Epithelial cell of prostate (primary cell): ENCODE results near the gene CYP3A5.
"Not testable (repeated sequence)": the region's sequence is repeated elsewhere in the genome, so short reads cannot be mapped to it uniquely, and the experiment has no call there.

Experiments used
- DNase-seq: peaks from one replicate; pipeline ENCODE4 v3.0.0-alpha.2; 2011; ENCODE audit warnings: low read depth, low spot score
- H3K27ac ChIP-seq: fragments of 450-650 bp; 2 replicates; pipeline ENCODE4 v1.5.1; 2017; ENCODE audit warnings: mild to moderate bottlenecking

Gene CYP3A5

GRCh38 chr7:99644431-99644830 lies 35.4 kb downstream of the CYP3A5 start:
- H3K27ac ChIP-seq = no peak overlapping the region
- DNase-seq = no peak

GRCh38 chr7:99643464-99643863 lies 36.3 kb downstream of the CYP3A5 start:
- DNase-seq = no peak
- no peak overlapping the region for H3K27ac ChIP-seq

- H3K27ac ChIP-seq = no peak overlapping the region
- DNase-seq = no peak
These were observed 37.8 kb downstream of the CYP3A5 start for GRCh38 chr7:99642027-99642426.

- no peak overlapping the region for H3K27ac ChIP-seq
- DNase-seq = no peak
These were observed 40.5 kb downstream of the CYP3A5 start for GRCh38 chr7:99639267-99639666.

GRCh38 chr7:99638731-99639130 lies 41.1 kb downstream of the CYP3A5 start:
- no peak for DNase-seq
- no peak overlapping the region for H3K27ac ChIP-seq

- not testable (repeated sequence) for DNase-seq, H3K27ac ChIP-seq
These were observed 42.4 kb downstream of the CYP3A5 start for GRCh38 chr7:99637414-99637813.

- DNase-seq = peak; percentile 60
- H3K27ac ChIP-seq = peak overlapping the region; percentile 24
These were observed 48.3 kb downstream of the CYP3A5 start for GRCh38 chr7:99631295-99632109.

GRCh38 chr7:99629643-99630042 lies 50.2 kb downstream of the CYP3A5 start:
- H3K27ac ChIP-seq = no peak overlapping the region
- no peak for DNase-seq

- no peak for DNase-seq
- no peak overlapping the region for H3K27ac ChIP-seq
These were observed 51.0 kb downstream of the CYP3A5 start for GRCh38 chr7:99628471-99629465.

- DNase-seq = no peak
- no peak overlapping the region for H3K27ac ChIP-seq
These were observed 52.3 kb downstream of the CYP3A5 start for GRCh38 chr7:99627513-99627912.

GRCh38 chr7:99626661-99627060 lies 53.1 kb downstream of the CYP3A5 start:
- DNase-seq = no peak
- H3K27ac ChIP-seq = no peak overlapping the region

- H3K27ac ChIP-seq = no peak overlapping the region
- no peak for DNase-seq
These were observed 53.8 kb downstream of the CYP3A5 start for GRCh38 chr7:99625961-99626360.

GRCh38 chr7:99625321-99625720 lies 54.5 kb downstream of the CYP3A5 start:
- no peak for DNase-seq
- H3K27ac ChIP-seq = no peak overlapping the region

- DNase-seq = no peak
- H3K27ac ChIP-seq = no peak overlapping the region
These were observed 55.3 kb downstream of the CYP3A5 start for GRCh38 chr7:99624484-99624883.

GRCh38 chr7:99623702-99624447 lies 55.9 kb downstream of the CYP3A5 start:
- H3K27ac ChIP-seq = peak overlapping the region; percentile 59
- no peak for DNase-seq

GRCh38 chr7:99623091-99623693 lies 56.6 kb downstream of the CYP3A5 start:
- H3K27ac ChIP-seq = peak overlapping the region; percentile 59
- no peak for DNase-seq

- H3K27ac ChIP-seq = peak overlapping the region; percentile 59
- no peak for DNase-seq
These were observed 57.2 kb downstream of the CYP3A5 start for GRCh38 chr7:99622596-99622995.

GRCh38 chr7:99621271-99621670 lies 58.5 kb downstream of the CYP3A5 start:
- DNase-seq = no peak
- no peak overlapping the region for H3K27ac ChIP-seq

- H3K27ac ChIP-seq = peak overlapping the region; percentile 78
- DNase-seq = no peak
These were observed 60.1 kb downstream of the CYP3A5 start for GRCh38 chr7:99619571-99620130.

GRCh38 chr7:99618726-99619125 lies 61.1 kb downstream of the CYP3A5 start:
- H3K27ac ChIP-seq = peak overlapping the region; percentile 78
- peak; percentile 66 for DNase-seq
